HCT116 (cell line): ENCODE data around the gene PTPRR. TPM values are rescaled to one million over a fixed set of nuclear protein-coding genes. Genes with fewer than 3 reads are reported as not detected.

Experiments
- ATAC-seq: fragments of 200-7000 bp; cut with Tn5 transposase; 2 replicates; pipeline ENCODE4 v1.9.1; 2020; ENCODE audit warnings: mild to moderate bottlenecking, moderate library complexity
- BruUV-seq: library from RNA; stranded (reverse); fragments of 400-500 nt; replicated peaks from 2 replicates; lab custom pipeline; 2021; lab: Mats Ljungman, UMichigan
- CTCF ChIA-PET: fragments of 300-600 bp; sonication (Branson Sonifier 250); formaldehyde crosslinking; loops from one replicate; lab custom pipeline; 2021; ENCODE audit warnings: antibody characterized with exemption; lab: Charles Lee
- POLR2A ChIA-PET: fragments of 300-600, 350-600 bp; sonication (Branson Sonifier 250); formaldehyde crosslinking; loops from one replicate; lab custom pipeline; 2021; ENCODE audit warnings: antibody characterized with exemption; lab: Charles Lee
- RAD21 ChIA-PET, 2 experiments: fragments of 300-600 bp; sonication (Branson Sonifier 250); formaldehyde crosslinking; loops; one replicate each; lab custom pipeline; 2023; ENCODE audit warnings: low total read pairs in 2 of 2; ENCODE audit not compliant: uncharacterized antibody in 2 of 2, unreplicated experiment in 2 of 2, low non-redundant PET in 1 of 2; lab: Charles Lee
- DNase-seq: peaks from one replicate; pipeline ENCODE4 v3.0.0-alpha.2; 2010; ENCODE audit warnings: low read depth, low spot score
- H2AFZ ChIP-seq: fragments of 200-600 bp; shearing (Covaris generic), sonication (generic); 2 replicates; pipeline ENCODE4 v1.6.1; 2017; ENCODE audit warnings: low read depth, mixed run types, mixed read lengths, antibody characterized with exemption, low read length; ENCODE audit not compliant: poor library complexity, severe bottlenecking
- H3K27ac ChIP-seq: 2 replicates; pipeline ENCODE4 v1.5.1; 2012; ENCODE audit warnings: low read depth, low read length
- H3K27me3 ChIP-seq: fragments of 200-600 bp; sonication (generic); 2 replicates; pipeline ENCODE4 v1.6.1; 2016; ENCODE audit warnings: mixed run types, low read length, mixed read lengths; ENCODE audit not compliant: insufficient read depth
- H3K36me3 ChIP-seq, 2 experiments: fragments of 200-500 bp in 1 of 2; fragments of 200-600 bp in 1 of 2; sonication (Bioruptor generic) in 1 of 2; sonication (generic) in 1 of 2; 2 replicates each; pipeline versions ENCODE4 v1.5.1 to v1.6.1; 2014 to 2016; ENCODE audit warnings: low read length in 2 of 2, inconsistent platforms in 1 of 2, mixed read lengths in 1 of 2, mixed run types in 1 of 2; ENCODE audit not compliant: insufficient read depth in 2 of 2, control insufficient read depth in 1 of 2
- H3K4me1 ChIP-seq, 2 experiments: fragments of 200-600 bp in 1 of 2; sonication (generic) in 1 of 2; 2 replicates each; pipeline versions ENCODE4 v1.5.1 to v1.6.1; 2012 to 2017; ENCODE audit warnings: low read length in 2 of 2, inconsistent platforms in 1 of 2, mild to moderate bottlenecking in 1 of 2, mixed read lengths in 1 of 2, mixed run types in 1 of 2, moderate library complexity in 1 of 2; ENCODE audit not compliant: insufficient read depth in 2 of 2, control insufficient read depth in 1 of 2
- H3K4me2 ChIP-seq: fragments of 200-600 bp; sonication (generic); 2 replicates; pipeline ENCODE4 v1.6.1; 2017; ENCODE audit warnings: mixed run types, low read length, mixed read lengths
- H3K4me3 ChIP-seq, 2 experiments: fragments of 200-600 bp in 1 of 2; sonication (generic) in 1 of 2; replicated peaks in 1 of 2; 2 replicates each; pipeline ENCODE4 v1.5.1; 2011 to 2016; ENCODE audit warnings: low read length in 2 of 2, control low read depth in 1 of 2, low read depth in 1 of 2, mild to moderate bottlenecking in 1 of 2, mixed read lengths in 1 of 2, mixed run types in 1 of 2
- H3K79me2 ChIP-seq: fragments of 200-600 bp; sonication (generic); 2 replicates; pipeline ENCODE4 v1.6.1; 2017; ENCODE audit warnings: mild to moderate bottlenecking, mixed run types, low read length, moderate library complexity, mixed read lengths; ENCODE audit not compliant: insufficient read depth
- H3K9ac ChIP-seq: fragments of 200-600 bp; sonication (generic); 2 replicates; pipeline ENCODE4 v1.6.1; 2016; ENCODE audit warnings: low read length, mixed read lengths
- H3K9me2 ChIP-seq: fragments of 200-600 bp; sonication (generic), shearing (Covaris generic); 2 replicates; pipeline ENCODE4 v1.6.1; 2017; ENCODE audit warnings: mixed run types, mild to moderate bottlenecking, moderate library complexity; ENCODE audit not compliant: insufficient read depth
- H3K9me3 ChIP-seq, 2 experiments: fragments of 200-500 bp in 1 of 2; fragments of 200-600 bp in 1 of 2; sonication (Bioruptor generic) in 1 of 2; sonication (generic) in 1 of 2; 2 replicates each; pipeline ENCODE4 v1.6.1; 2014 to 2017; ENCODE audit warnings: low read length in 2 of 2, mixed read lengths in 2 of 2, inconsistent platforms in 1 of 2, low read depth in 1 of 2, mild to moderate bottlenecking in 1 of 2, mixed run types in 1 of 2, moderate library complexity in 1 of 2; ENCODE audit not compliant: control insufficient read depth in 1 of 2, insufficient read depth in 1 of 2
- H4K20me1 ChIP-seq: fragments of 200-600 bp; sonication (generic), shearing (Covaris generic); 2 replicates; pipeline ENCODE4 v1.6.1; 2017; ENCODE audit warnings: mixed run types, mild to moderate bottlenecking, moderate library complexity; ENCODE audit not compliant: insufficient read depth
- ATF3 ChIP-seq: IDR thresholded peaks from 2 replicates; pipeline ENCODE4 v1.6.1; 2012
- CBX3 ChIP-seq: IDR thresholded peaks from 2 replicates; pipeline ENCODE4 v1.6.1; 2012; ENCODE audit warnings: low read depth
- CEBPB ChIP-seq: IDR thresholded peaks from 2 replicates; pipeline ENCODE4 v1.6.1; 2012; ENCODE audit warnings: low read depth
- EGR1 ChIP-seq: IDR thresholded peaks from 2 replicates; pipeline ENCODE4 v1.6.1; 2012; ENCODE audit warnings: low read depth
- EZH2 ChIP-seq: fragments of 200-600 bp; sonication (generic); IDR thresholded peaks from 2 replicates; pipeline ENCODE4 v1.6.1; 2017; ENCODE audit warnings: antibody characterized with exemption, mixed run types
- FOSL1 ChIP-seq: IDR thresholded peaks from 2 replicates; pipeline ENCODE4 v1.6.1; 2012; ENCODE audit warnings: low read depth
- POLR2A ChIP-seq: IDR thresholded peaks from 2 replicates; pipeline ENCODE4 v1.7.0; 2011; ENCODE audit warnings: borderline replicate concordance; ENCODE audit not compliant: insufficient read depth, insufficient read length; ENCODE audit errors: extremely low read depth
- SP1 ChIP-seq: IDR thresholded peaks from 2 replicates; pipeline ENCODE4 v1.6.1; 2012; ENCODE audit warnings: low read depth
- TCF7L2 ChIP-seq: IDR thresholded peaks from 2 replicates; pipeline ENCODE4 v1.7.0; 2011; ENCODE audit warnings: borderline replicate concordance, inconsistent platforms; ENCODE audit not compliant: insufficient read depth, insufficient read length; ENCODE audit errors: extremely low read depth
- ZNF274 ChIP-seq: fragments of 200-500 bp; sonication (Bioruptor generic); IDR thresholded peaks from 2 replicates; pipeline ENCODE4 v1.6.1; 2014; ENCODE audit warnings: mild to moderate bottlenecking, low read depth, low read length, inconsistent platforms
- intact Hi-C: fragments of 100-400 bp; cut with micrococcal nuclease; formaldehyde crosslinking; loops from 2 replicates; pipeline ENCODE4 v1.10.0; 2022
- total RNA-seq: library from RNA; stranded (reverse); gene quantifications from one replicate; pipeline ENCODE4 v1.2.1, GENCODE V29; 2021; ENCODE audit not compliant: unreplicated experiment
- TF ChIP-seq, protein P1 (sequence below): IDR thresholded peaks from 2 replicates; pipeline ENCODE4 v1.6.1; 2011; ENCODE audit warnings: mild to moderate bottlenecking, low read length, moderate library complexity; ENCODE audit not compliant: insufficient replicate concordance; ENCODE audit errors: extremely low read depth

PTPRR gene
- total RNA-seq, 1 experiment from 2014 or later: 0.27 TPM

GRCh38 chr12:70796989-70797388 lies 123.5 kb downstream of the PTPRR start:
- TF ChIP-seq ZNF274 (no peak), EZH2 (no peak), TCF7L2 (no peak), ATF3 (no peak), CEBPB (no peak), FOSL1 (no peak)
- TF ChIP-seq, all 23 proteins: peak for 0
- POLR2A ChIA-PET: no interaction called here
- BruUV-seq: no TSS peak
- CTCF ChIA-PET: no interaction called here
- intact Hi-C loops: no loop called here
- no peak overlapping the region for H3K27ac ChIP-seq
- H3K4me3 ChIP-seq: no peak overlapping the region
- no peaks in the 10 kb centered on the region for H3K27me3 ChIP-seq
- no peaks in the 10 kb centered on the region for H3K9me2 ChIP-seq
- no peaks in the 10 kb centered on the region for H3K79me2 ChIP-seq
- H3K9ac ChIP-seq: no peak overlapping the region
- no peaks in the 10 kb centered on the region for H3K4me1 ChIP-seq
- H2AFZ ChIP-seq: no peak overlapping the region
- no peak for ATAC-seq
- DNase-seq: no peak
- H4K20me1 ChIP-seq: no peaks in the 10 kb centered on the region
- no peak overlapping the region for H3K4me2 ChIP-seq
- no peaks in the 10 kb centered on the region for H3K36me3 ChIP-seq
- RAD21 ChIA-PET: no interaction called here
- H3K9me3 ChIP-seq: no peaks in the 10 kb centered on the region

GRCh38 chr12:70795608-70796007 lies 124.9 kb downstream of the PTPRR start:
- no peaks in the 10 kb centered on the region for H3K36me3 ChIP-seq
- H3K79me2 ChIP-seq: no peaks in the 10 kb centered on the region
- H3K9me3 ChIP-seq: no peaks in the 10 kb centered on the region
- H2AFZ ChIP-seq: no peak overlapping the region
- no peak overlapping the region for H3K9ac ChIP-seq
- DNase-seq (no peak), ATAC-seq (no peak)
- intact Hi-C loops: no loop called here
- no peaks in the 10 kb centered on the region for H3K4me1 ChIP-seq
- H3K27ac ChIP-seq: no peak overlapping the region
- ChIA-PET RAD21 (no interaction called here), CTCF (no interaction called here), POLR2A (no interaction called here)
- no peak overlapping the region for H3K4me2 ChIP-seq
- TF ChIP-seq CBX3 (no peak), SP1 (no peak), EGR1 (no peak), POLR2A (no peak)
- TF ChIP-seq, protein P1, sequence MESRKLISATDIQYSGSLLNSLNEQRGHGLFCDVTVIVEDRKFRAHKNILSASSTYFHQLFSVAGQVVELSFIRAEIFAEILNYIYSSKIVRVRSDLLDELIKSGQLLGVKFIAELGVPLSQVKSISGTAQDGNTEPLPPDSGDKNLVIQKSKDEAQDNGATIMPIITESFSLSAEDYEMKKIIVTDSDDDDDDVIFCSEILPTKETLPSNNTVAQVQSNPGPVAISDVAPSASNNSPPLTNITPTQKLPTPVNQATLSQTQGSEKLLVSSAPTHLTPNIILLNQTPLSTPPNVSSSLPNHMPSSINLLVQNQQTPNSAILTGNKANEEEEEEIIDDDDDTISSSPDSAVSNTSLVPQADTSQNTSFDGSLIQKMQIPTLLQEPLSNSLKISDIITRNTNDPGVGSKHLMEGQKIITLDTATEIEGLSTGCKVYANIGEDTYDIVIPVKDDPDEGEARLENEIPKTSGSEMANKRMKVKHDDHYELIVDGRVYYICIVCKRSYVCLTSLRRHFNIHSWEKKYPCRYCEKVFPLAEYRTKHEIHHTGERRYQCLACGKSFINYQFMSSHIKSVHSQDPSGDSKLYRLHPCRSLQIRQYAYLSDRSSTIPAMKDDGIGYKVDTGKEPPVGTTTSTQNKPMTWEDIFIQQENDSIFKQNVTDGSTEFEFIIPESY: no peak
- H3K9me2 ChIP-seq: no peaks in the 10 kb centered on the region
- H3K27me3 ChIP-seq: no peaks in the 10 kb centered on the region
- BruUV-seq: no TSS peak
- no peak overlapping the region for H3K4me3 ChIP-seq
- no peaks in the 10 kb centered on the region for H4K20me1 ChIP-seq
